Body of pancreas (tissue), 4 donors: ENCODE measurements around the gene GLYATL3.

Experiments
- CTCF ChIP-seq, 7 experiments: fragments of 450-650 bp in 4 of 7; fragments of 200-600 bp in 3 of 7; sonication (generic) in 3 of 7; IDR thresholded peaks; one replicate each; pipeline ENCODE4 v1.5.1; 2016 to 2019; ENCODE audit warnings: antibody characterized with exemption in 7 of 7
- POLR2A ChIP-seq, 3 donors: fragments of 450-650 bp; IDR thresholded peaks; one replicate each; pipeline ENCODE4 v1.6.1; 2016; ENCODE audit warnings: antibody characterized with exemption in 3 of 3, mild to moderate bottlenecking in 2 of 3

GRCh38 chr6:49464691-49465090 is 35.0 kb upstream of the GLYATL3 start:
- TF ChIP-seq CTCF (IDR thresholded peaks at IDR 0.05): no peak
- no peak for TF ChIP-seq POLR2A (IDR thresholded peaks at IDR 0.05)
